Ovary (tissue), 9 donors: Measurements from ENCODE around the gene PTPRA. TPM values are rescaled to one million over a fixed set of nuclear protein-coding genes. Genes with fewer than 3 reads are reported as not detected.

ENCODE experiments used
- DNase-seq, 5 donors: peaks; one replicate each; pipeline ENCODE4 v3.0.0-alpha.2; 2019 to 2020
- H3K27ac ChIP-seq, 2 donors: fragments of 200-600 bp; one replicate each; pipeline versions ENCODE4 v1.5.1 to v1.8.0; 2019 to 2022
- H3K27me3 ChIP-seq: fragments of 200-600 bp; one replicate; pipeline ENCODE4 v1.8.0; 2022
- H3K36me3 ChIP-seq: fragments of 200-600 bp; sonication (generic); one replicate; pipeline ENCODE4 v1.5.1; 2019
- H3K4me1 ChIP-seq: one replicate; pipeline ENCODE4 v1.8.1; 2013; ENCODE audit warnings: mild to moderate bottlenecking, moderate library complexity; ENCODE audit not compliant: insufficient read depth
- H3K4me3 ChIP-seq: fragments of 200-600 bp; sonication (generic); one replicate; pipeline ENCODE4 v1.5.1; 2017
- H3K9me3 ChIP-seq, 2 donors: fragments of 200-600 bp in 1 of 2; sonication (generic) in 1 of 2; one replicate each; pipeline versions ENCODE4 v1.5.1 to v1.8.1; 2013 to 2019; ENCODE audit warnings: mild to moderate bottlenecking in 1 of 2, moderate library complexity in 1 of 2
- EP300 ChIP-seq: sonication (generic); formaldehyde crosslinking; IDR thresholded peaks from one replicate; pipeline ENCODE4 v1.6.1; 2017; ENCODE audit warnings: antibody characterized with exemption
- POLR2A ChIP-seq: fragments of 450-650 bp; IDR thresholded peaks from one replicate; pipeline ENCODE4 v1.6.1; 2017; ENCODE audit warnings: antibody characterized with exemption, mild to moderate bottlenecking, moderate library complexity
- WGBS, 3 donors: extraction: QIAGEN DNeasy Blood & Tissue Kit in 1 of 3; methylation state at CpG; one replicate each; pipeline versions ENCODE4 v1.1.5 to v1.1.7; 2013 to 2017; 5-methylcytosine and 5-hydroxymethylcytosine counted together
- intact Hi-C, 4 donors: fragments of 100-400 bp; cut with DNase I; formaldehyde crosslinking; loops; one replicate each; pipeline versions ENCODE4 v1.11.0 to v1.15.1; 2022 to 2023
- polyA plus RNA-seq, 2 donors: library from polyadenylated mRNA; stranded (reverse); fragments of 200-250 nt in 1 of 2; fragments of 350-450 nt in 1 of 2; fragmentation: Illumina TruSeq in 1 of 2; extraction: RNeasy Lipid Tissue Mini Kit (QIAGEN cat#74804) in 1 of 2; gene quantifications; one replicate each; pipeline ENCODE4 v1.2.3, GENCODE V29; 2013 to 2014
- total RNA-seq, 7 donors: library from RNA; depleted of rRNA in 2 of 7; stranded (reverse); fragments of >200 nt in 2 of 7; fragmentation: NEBNext Ultra II Directional in 3 of 7; extraction: Animal tissue kit (Norgen Biotek cat#: 25700) in 3 of 7; gene quantifications; one replicate each; pipeline versions ENCODE4 v1.1.0 to v1.2.4, GENCODE V29; 2016 to 2023
- TF ChIP-seq, protein P1 (sequence below), 3 donors: fragments of 450-650 bp in 2 of 3; fragments of 200-600 bp in 1 of 3; IDR thresholded peaks; one replicate each; pipeline versions ENCODE4 v1.5.1 to v1.8.0; 2016 to 2022; ENCODE audit warnings: antibody characterized with exemption in 3 of 3, mild to moderate bottlenecking in 1 of 3
- donor health status: DM: no; HTN: no; CAD: no; lungs with moderate emphysema.
- donor health status: DM: no; HTN: no; CAD: no.
- donor health status: Bipolar disorder and iron deficiency.
- donor health status: DM: yes; HTN: yes; CAD: no.
- donor health status: DM: no; HTN: no; CAD: no.
- donor health status: DM: yes; HTN: yes; CAD: no.

PTPRA gene
- total and polyA plus RNA-seq, 9 donors, result 40.7 to 178 (median 71.8) TPM

DNA sequence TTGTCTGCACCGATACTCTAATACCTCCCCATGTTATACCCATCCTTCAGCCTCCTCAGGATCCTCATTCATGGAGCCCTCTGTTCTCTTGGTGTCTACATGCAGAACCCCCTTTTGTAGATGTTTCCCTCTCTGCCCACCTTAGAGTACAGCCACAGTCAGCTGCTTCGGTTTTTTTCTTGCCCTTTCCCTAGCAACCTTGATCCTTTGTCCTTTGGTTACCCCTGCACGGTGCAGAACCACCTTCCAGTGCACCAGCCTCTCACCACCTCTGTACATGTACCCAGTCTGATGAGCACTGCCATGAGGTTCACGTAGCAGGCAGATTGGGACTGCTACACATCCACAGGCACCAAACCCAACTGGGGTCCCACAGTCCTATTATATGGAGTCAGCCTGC is 25.5 kb upstream of the PTPRA start:
- no peaks in the 10 kb centered on the region for H3K4me1 ChIP-seq
- 88 to 92% (median 91%) methylated on average over 4 of the region's 4 CpGs for WGBS, 3 donors
- no peaks in the 10 kb centered on the region for H3K9me3 ChIP-seq
- no peak overlapping the region for H3K27ac ChIP-seq
- H3K36me3 ChIP-seq, result no peaks in the 10 kb centered on the region
- no peak for DNase-seq
- H3K27me3 ChIP-seq, result no peaks in the 10 kb centered on the region
- TF ChIP-seq EP300, result no peak
- TF ChIP-seq, protein P1, sequence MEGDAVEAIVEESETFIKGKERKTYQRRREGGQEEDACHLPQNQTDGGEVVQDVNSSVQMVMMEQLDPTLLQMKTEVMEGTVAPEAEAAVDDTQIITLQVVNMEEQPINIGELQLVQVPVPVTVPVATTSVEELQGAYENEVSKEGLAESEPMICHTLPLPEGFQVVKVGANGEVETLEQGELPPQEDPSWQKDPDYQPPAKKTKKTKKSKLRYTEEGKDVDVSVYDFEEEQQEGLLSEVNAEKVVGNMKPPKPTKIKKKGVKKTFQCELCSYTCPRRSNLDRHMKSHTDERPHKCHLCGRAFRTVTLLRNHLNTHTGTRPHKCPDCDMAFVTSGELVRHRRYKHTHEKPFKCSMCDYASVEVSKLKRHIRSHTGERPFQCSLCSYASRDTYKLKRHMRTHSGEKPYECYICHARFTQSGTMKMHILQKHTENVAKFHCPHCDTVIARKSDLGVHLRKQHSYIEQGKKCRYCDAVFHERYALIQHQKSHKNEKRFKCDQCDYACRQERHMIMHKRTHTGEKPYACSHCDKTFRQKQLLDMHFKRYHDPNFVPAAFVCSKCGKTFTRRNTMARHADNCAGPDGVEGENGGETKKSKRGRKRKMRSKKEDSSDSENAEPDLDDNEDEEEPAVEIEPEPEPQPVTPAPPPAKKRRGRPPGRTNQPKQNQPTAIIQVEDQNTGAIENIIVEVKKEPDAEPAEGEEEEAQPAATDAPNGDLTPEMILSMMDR (IDR thresholded peaks at IDR 0.05), result no peak
- TF ChIP-seq POLR2A, result no peak
- intact Hi-C loops, result loop anchor here in 1 of 4 donors (10.0 kb wide), 1 partner anchor 153 kb away; the partner anchor contains the start of gene EBF4
- no peak overlapping the region for H3K4me3 ChIP-seq

DNA sequence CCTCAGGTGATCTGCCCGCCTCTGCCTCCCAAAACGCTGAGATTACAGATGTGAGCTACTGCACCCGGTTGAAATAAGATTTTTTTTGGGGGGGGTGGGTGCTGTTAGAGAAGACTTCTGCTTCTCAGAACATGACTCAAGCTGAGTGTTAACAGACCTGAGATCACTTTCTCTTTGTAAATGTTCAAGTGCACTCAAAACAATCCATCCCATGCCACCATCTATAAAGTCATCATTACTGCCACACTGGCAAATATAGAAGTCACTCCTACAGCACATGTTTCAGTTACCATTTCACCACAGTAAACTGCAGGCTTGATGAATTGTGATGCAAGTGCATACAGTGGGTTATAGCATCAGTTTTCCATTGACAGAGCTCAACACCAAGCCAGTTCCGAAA is 23.8 kb upstream of the PTPRA start:
- Histone ChIP-seq H3K9me3 (no peaks in the 10 kb centered on the region), H3K27me3 (no peaks in the 10 kb centered on the region), H3K4me1 (no peaks in the 10 kb centered on the region), H3K4me3 (no peak overlapping the region), H3K27ac (no peak overlapping the region), H3K36me3 (no peaks in the 10 kb centered on the region)
- TF ChIP-seq, protein P1 (IDR thresholded peaks at IDR 0.05), result no peak
- TF ChIP-seq EP300 (no peak), POLR2A (no peak)
- no peak for DNase-seq
- intact Hi-C loops, result loop anchor here in 1 of 4 donors (10.0 kb wide), 1 partner anchor 155 kb away; the partner anchor contains the start of gene EBF4
- 86 to 88% (median 87%) methylated on average over 4 of the region's 4 CpGs for WGBS, 3 donors

DNA sequence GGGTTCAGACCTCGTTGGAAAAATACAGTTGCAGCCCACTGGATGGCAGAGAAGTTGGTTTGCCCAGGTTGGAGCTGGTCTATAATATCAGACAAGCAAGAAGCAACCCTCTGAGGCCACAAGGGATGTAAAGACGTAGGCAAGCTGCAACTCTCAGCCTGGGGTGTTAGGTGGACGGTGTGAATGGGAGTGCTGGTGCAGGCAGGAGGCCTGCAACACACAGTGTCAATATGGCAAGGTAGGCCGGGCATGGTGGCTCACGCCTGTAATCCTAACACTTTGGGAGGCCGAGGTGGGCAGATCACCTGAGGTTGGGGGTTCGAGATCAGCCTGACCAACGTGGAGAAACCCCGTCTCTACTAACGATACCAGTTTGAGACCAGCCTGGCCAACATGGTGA is 22.2 kb upstream of the PTPRA start:
- DNase-seq, result no peak
- Histone ChIP-seq H3K4me1 (no peaks in the 10 kb centered on the region), H3K4me3 (no peak overlapping the region), H3K9me3 (no peaks in the 10 kb centered on the region), H3K27me3 (no peaks in the 10 kb centered on the region), H3K27ac (no peak overlapping the region), H3K36me3 (no peaks in the 10 kb centered on the region)
- 93 to 94% (median 93%) methylated on average over 10 of the region's 10 CpGs for WGBS, 3 donors
- TF ChIP-seq EP300, result no peak
- TF ChIP-seq, protein P1 (IDR thresholded peaks at IDR 0.05), result no peak
- intact Hi-C loops, result loop anchor here in 2 of 4 donors (5.0 to 10.0 kb wide), 2 partner anchors 94 to 156 kb away; partner anchors contain the start of gene EBF4 (in 1 of the 2)

DNA sequence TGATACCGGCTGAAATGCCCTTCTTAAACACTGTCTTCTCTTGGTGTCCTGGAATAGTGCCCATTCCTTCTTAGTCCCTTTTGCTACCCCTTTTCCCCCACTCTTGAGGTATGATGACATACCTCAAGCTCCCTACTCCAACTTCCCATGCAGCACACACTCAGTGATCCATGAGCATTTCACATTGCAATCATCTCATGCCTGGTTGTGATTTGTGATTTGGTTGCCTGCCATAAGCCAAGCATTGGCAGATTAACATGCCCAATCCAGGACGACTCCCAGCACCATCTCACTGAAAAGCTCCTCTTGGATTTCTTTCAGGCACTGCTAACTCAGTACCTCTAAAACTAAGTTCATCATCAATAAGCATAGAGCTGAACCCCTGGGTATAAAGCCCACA is 14.7 kb upstream of the PTPRA start:
- intact Hi-C loops, result loop anchor here in 1 of 4 donors (10.0 kb wide), 1 partner anchor 164 kb away; the partner anchor contains the start of gene EBF4
- Histone ChIP-seq H3K4me3 (no peak overlapping the region), H3K4me1 (peaks cover 2% of the 10 kb centered on the region), H3K27ac (no peak overlapping the region), H3K36me3 (no peaks in the 10 kb centered on the region), H3K9me3 (no peaks in the 10 kb centered on the region), H3K27me3 (no peaks in the 10 kb centered on the region)
- TF ChIP-seq, protein P1 (IDR thresholded peaks at IDR 0.05), result no peak
- no peak for TF ChIP-seq EP300
- DNase-seq, result no peak
- 82 to 92% (median 91%) methylated on average over 2 of the region's 2 CpGs for WGBS, 3 donors
